Measurements from ENCODE around the gene TMSB4X. TPM values are rescaled to one million over a fixed set of nuclear protein-coding genes. Genes with fewer than 3 reads are reported as not detected.

TMSB4X gene
- total RNA-seq, 1 donor from 2014 or later, result 4,663 TPM

- peak overlapping the region; percentile 77 for H3K27ac ChIP-seq
- H3K36me3 ChIP-seq, result no peaks in the 10 kb centered on the region
- DNase-seq (no peak), ATAC-seq (peak; percentile 43)
- H3K4me1 ChIP-seq, result peaks cover 15% of the 10 kb centered on the region
- H3K9me3 ChIP-seq, result no peaks in the 10 kb centered on the region
- H3K4me3 ChIP-seq, result no peak overlapping the region
- intact Hi-C loops (cut with DNase I), result no loop called here
- H3K27me3 ChIP-seq, result no peaks in the 10 kb centered on the region
- TF ChIP-seq CTCF (IDR thresholded peaks at IDR 0.05), result no peak
Measured at GRCh38 chrX:12999422-12999821, 24.5 kb downstream of the TMSB4X start.

- H3K4me3 ChIP-seq, result no peak overlapping the region
- DNase-seq, result no peak
- H3K36me3 ChIP-seq, result no peaks in the 10 kb centered on the region
Measured at GRCh38 chrX:13000301-13000811, 25.4 kb downstream of the TMSB4X start.

GRCh38 chrX:13001097-13001496 lies 26.2 kb downstream of the TMSB4X start:
- no peak for ATAC-seq
- TF ChIP-seq CTCF (IDR thresholded peaks at IDR 0.05), result no peak
- Histone ChIP-seq H3K4me1 (peaks cover 15% of the 10 kb centered on the region), H3K27ac (peak overlapping the region; percentile 11), H3K36me3 (no peaks in the 10 kb centered on the region), H3K27me3 (no peaks in the 10 kb centered on the region), H3K4me3 (no peak overlapping the region), H3K9me3 (no peaks in the 10 kb centered on the region)
- intact Hi-C loops (cut with DNase I), result no loop called here
- no peak for DNase-seq

More at GRCh38 chrX:13000301-13000811, 25.4 kb downstream of the TMSB4X start:
- intact Hi-C loops (cut with DNase I), result no loop called here
- TF ChIP-seq CTCF (IDR thresholded peaks at IDR 0.05), result no peak
- Histone ChIP-seq H3K9me3 (no peaks in the 10 kb centered on the region), H3K4me1 (peaks cover 15% of the 10 kb centered on the region), H3K27me3 (no peaks in the 10 kb centered on the region), H3K27ac (peak overlapping the region; percentile 77)
- ATAC-seq, result peak; percentile 67

GRCh38 chrX:13001961-13002671 lies 27.2 kb downstream of the TMSB4X start:
- ATAC-seq, result no peak
- H3K27me3 ChIP-seq, result no peaks in the 10 kb centered on the region
- no peaks in the 10 kb centered on the region for H3K36me3 ChIP-seq
- H3K4me1 ChIP-seq, result peaks cover 16% of the 10 kb centered on the region
- no peak overlapping the region for H3K27ac ChIP-seq
- H3K4me3 ChIP-seq, result no peak overlapping the region
- TF ChIP-seq CTCF (IDR thresholded peaks at IDR 0.05), result no peak
- intact Hi-C loops (cut with DNase I), result no loop called here
- DNase-seq, result no peak
- no peaks in the 10 kb centered on the region for H3K9me3 ChIP-seq

- Histone ChIP-seq H3K27me3 (no peaks in the 10 kb centered on the region), H3K36me3 (no peaks in the 10 kb centered on the region), H3K4me1 (peaks cover 12% of the 10 kb centered on the region), H3K9me3 (no peaks in the 10 kb centered on the region), H3K4me3 (no peak overlapping the region), H3K27ac (no peak overlapping the region)
- intact Hi-C loops (cut with DNase I), result no loop called here
- no peak for DNase-seq
- no peak for TF ChIP-seq CTCF (IDR thresholded peaks at IDR 0.05)
- peak; percentile 49 for ATAC-seq
Measured at GRCh38 chrX:13005661-13006473, 31.0 kb downstream of the TMSB4X start.
